ENCODE data around the gene SENP5.

DNA sequence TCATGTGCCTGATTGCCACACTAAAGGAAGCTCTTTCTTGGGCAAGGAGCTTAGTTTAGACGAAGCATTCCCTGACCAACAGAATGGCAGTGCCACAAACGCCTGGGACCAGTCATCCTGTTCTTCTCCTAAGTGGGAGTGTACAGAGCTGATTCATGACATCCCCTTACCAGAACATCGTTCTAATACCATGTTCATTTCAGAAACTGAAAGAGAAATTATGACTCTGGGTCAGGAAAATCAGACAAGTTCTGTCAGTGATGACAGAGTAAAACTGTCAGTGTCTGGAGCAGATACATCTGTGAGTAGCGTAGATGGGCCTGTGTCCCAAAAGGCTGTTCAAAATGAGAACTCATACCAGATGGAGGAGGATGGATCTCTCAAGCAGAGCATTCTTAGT, 18.4 kb downstream of the SENP5 start:
- TF ChIP-seq REST (IDR thresholded peaks at IDR 0.05; ENCODE audit: low read depth): no peak
- TF ChIP-seq CTCF (IDR thresholded peaks at IDR 0.05 in 2 of 3, conservative IDR thresholded peaks at IDR 0.05 in 1 of 3; ENCODE audit: borderline replicate concordance in 1 of 3, insufficient read depth in 1 of 3, low read depth in 2 of 3, low read length in 2 of 3): no peak
- TF ChIP-seq CEBPB (IDR thresholded peaks at IDR 0.05; ENCODE audit: low read depth): no peak
- no peak for TF ChIP-seq POLR2AphosphoS5 (IDR thresholded peaks at IDR 0.05; ENCODE audit: low read depth, low read length)
- no peak for TF ChIP-seq EZH2 (IDR thresholded peaks at IDR 0.05)
- no peak for TF ChIP-seq POLR2A (IDR thresholded peaks at IDR 0.05; ENCODE audit: borderline replicate concordance, extremely low read depth, insufficient read depth, insufficient read length)
- TF ChIP-seq FOSL1 (IDR thresholded peaks at IDR 0.05; ENCODE audit: low read depth): no peak
- TF ChIP-seq ZNF274 (IDR thresholded peaks at IDR 0.05; ENCODE audit: low read depth, low read length): no peak
- no peak for TF ChIP-seq ATF3 (IDR thresholded peaks at IDR 0.05)

All from HCT116 (cell line).